Measurements from ENCODE around the gene DNAH14.
A peak's percentile ranks its signal among the peaks of the same experiment; 100 is the strongest.

DNAH14 gene

DNA sequence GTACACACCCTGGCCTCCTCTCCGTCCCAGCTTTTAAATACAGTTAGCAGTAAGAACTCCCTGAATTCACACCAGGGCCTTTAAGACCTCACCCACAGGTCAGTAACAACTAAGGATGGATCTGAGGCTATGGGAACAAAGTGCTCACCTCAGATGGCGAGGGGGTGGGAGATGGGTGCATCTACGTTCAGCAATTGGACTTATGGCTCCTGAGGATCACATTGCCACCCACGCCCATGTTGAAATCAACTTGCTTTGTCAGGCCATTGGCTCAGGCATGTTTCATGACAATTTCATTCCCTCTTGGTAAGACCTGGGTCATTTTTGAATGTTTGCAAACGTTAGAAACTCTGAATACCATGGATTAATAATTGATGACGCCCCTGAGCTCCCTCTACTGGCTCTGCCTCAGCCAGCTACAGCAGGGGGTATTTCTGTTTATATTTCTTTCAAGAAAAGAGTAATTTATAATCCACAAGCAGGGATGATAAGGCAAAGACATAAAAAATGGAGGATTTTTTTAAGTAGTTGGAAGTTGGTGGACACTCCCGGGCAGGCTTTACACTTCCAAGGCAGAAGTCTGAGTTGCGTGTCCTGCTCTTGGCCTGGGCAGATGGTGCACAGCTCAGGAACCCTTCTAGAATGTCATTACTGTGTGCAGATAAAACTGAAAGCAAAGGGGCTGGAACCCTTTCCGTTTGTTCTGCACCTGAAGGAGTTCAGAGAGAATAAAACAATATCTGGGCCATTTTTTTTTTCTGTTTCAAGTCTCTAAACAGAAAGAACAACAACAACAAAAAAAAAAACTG is 512.0 kb downstream of the DNAH14 start:
- Histone ChIP-seq H3K27me3 (replicated peaks; ENCODE audit: control insufficient read depth, insufficient read depth, low read length) (no peaks in the 10 kb centered on the region), H3K4me3 (replicated peaks; ENCODE audit: low read depth, low read length) (no peak overlapping the region), H3K36me3 (ENCODE audit: control insufficient read depth, insufficient read depth, low read length) (no peaks in the 10 kb centered on the region)
- TF ChIP-seq, protein P1, sequence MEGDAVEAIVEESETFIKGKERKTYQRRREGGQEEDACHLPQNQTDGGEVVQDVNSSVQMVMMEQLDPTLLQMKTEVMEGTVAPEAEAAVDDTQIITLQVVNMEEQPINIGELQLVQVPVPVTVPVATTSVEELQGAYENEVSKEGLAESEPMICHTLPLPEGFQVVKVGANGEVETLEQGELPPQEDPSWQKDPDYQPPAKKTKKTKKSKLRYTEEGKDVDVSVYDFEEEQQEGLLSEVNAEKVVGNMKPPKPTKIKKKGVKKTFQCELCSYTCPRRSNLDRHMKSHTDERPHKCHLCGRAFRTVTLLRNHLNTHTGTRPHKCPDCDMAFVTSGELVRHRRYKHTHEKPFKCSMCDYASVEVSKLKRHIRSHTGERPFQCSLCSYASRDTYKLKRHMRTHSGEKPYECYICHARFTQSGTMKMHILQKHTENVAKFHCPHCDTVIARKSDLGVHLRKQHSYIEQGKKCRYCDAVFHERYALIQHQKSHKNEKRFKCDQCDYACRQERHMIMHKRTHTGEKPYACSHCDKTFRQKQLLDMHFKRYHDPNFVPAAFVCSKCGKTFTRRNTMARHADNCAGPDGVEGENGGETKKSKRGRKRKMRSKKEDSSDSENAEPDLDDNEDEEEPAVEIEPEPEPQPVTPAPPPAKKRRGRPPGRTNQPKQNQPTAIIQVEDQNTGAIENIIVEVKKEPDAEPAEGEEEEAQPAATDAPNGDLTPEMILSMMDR (IDR thresholded peaks at IDR 0.05; ENCODE audit: insufficient read depth, low read length, poor library complexity, severe bottlenecking): peak; percentile 53
- no peak for DNase-seq (ENCODE audit: extremely low read depth, insufficient read length)

DNA sequence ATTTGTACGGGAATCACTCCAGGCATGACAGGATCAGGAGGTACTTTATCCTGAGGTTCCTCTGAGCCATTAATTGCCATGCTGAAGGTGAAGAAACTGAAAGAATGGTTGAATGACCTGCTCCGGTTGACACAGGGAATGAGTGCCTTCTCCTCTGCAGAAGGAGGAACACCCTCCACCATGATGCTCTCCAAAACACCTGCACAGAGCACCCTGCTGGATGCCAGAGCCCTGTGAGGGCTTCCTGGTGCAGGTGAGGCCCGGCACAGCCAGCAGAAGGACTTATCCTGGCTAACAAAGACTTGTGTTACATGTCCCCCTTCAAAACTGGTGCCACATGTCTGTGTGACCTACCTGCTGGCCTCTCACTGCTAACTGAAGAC is 512.6 kb downstream of the DNAH14 start:
- TF ChIP-seq, protein P1 (IDR thresholded peaks at IDR 0.05; ENCODE audit: insufficient read depth, low read length, poor library complexity, severe bottlenecking): no peak
- no peak for DNase-seq (ENCODE audit: extremely low read depth, insufficient read length)
- H3K36me3 ChIP-seq (ENCODE audit: control insufficient read depth, insufficient read depth, low read length): no peaks in the 10 kb centered on the region
- H3K4me3 ChIP-seq (replicated peaks; ENCODE audit: low read depth, low read length): no peak overlapping the region
- no peaks in the 10 kb centered on the region for H3K27me3 ChIP-seq (replicated peaks; ENCODE audit: control insufficient read depth, insufficient read depth, low read length)

DNA sequence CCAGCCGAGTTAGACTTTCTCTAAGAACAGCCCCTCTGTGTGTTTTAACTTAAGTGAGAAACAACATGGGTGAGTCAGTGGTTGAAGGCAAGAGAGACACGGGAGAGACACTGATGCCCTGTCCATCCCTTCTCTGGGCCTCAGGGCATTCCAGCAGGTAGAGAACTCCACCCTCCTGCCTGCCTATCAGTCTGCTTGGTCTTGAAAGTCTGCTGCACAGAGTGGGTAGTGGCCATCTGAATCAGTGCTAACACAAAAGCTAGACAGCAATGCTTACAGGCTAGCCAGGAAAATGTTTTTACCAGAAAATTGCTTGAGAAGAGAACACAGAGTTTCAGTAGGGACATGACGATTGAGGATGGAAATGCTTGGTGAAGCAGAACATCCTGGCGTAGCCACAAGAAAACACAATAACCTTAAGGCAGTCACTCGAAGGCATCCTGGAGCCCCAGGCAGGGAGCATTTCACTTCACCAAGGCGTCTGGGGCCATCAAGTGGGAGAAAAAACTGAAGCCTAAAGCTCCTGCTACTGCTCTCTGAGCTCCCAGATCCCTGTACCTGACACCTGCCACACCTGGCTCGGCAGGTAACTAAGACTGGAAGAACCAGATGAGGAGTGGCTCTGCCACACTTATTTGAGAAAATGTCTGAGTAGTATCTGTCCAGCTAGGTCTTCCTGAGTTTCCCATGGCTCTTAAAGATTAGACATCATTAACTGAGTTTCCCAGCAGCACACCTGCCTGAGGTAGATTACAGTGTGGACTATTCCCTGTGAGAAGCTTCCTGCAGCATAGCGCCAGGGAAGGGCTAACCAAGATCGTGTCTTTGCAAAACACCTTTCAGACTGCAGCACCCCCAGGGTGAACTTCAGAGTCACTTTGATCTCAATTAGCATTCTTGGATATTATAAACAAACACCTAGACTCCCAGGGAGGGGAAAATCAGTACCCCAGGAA is 516.4 kb downstream of the DNAH14 start:
- Histone ChIP-seq H3K4me3 (replicated peaks; ENCODE audit: low read depth, low read length) (no peak overlapping the region), H3K27me3 (replicated peaks; ENCODE audit: control insufficient read depth, insufficient read depth, low read length) (no peaks in the 10 kb centered on the region), H3K36me3 (ENCODE audit: control insufficient read depth, insufficient read depth, low read length) (no peaks in the 10 kb centered on the region)
- TF ChIP-seq, protein P1 (IDR thresholded peaks at IDR 0.05; ENCODE audit: insufficient read depth, low read length, poor library complexity, severe bottlenecking): no peak
- no peak for DNase-seq (ENCODE audit: extremely low read depth, insufficient read length)

DNA sequence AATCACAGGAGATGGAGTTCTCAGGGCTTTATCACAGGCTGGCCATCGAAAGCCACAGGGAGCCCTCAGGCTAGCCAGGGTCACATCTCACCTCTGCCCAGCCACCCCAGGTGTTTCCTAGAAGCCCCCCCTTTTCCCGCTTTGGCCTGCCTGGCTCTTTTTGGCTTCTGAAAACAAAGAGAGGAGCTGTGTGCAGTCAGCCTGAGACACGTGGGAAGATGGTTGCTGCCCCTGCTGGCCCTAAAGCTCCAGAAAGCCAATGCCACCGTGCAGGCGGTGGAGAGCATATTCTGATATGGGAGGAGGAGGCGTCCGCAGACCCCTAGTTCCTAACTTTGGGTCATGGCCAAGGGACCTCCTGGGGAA is 517.1 kb downstream of the DNAH14 start:
- no peaks in the 10 kb centered on the region for H3K27me3 ChIP-seq (replicated peaks; ENCODE audit: control insufficient read depth, insufficient read depth, low read length)
- no peak overlapping the region for H3K4me3 ChIP-seq (replicated peaks; ENCODE audit: low read depth, low read length)
- TF ChIP-seq, protein P1 (IDR thresholded peaks at IDR 0.05; ENCODE audit: insufficient read depth, low read length, poor library complexity, severe bottlenecking): no peak
- no peaks in the 10 kb centered on the region for H3K36me3 ChIP-seq (ENCODE audit: control insufficient read depth, insufficient read depth, low read length)
- DNase-seq (ENCODE audit: extremely low read depth, insufficient read length): no peak

DNA sequence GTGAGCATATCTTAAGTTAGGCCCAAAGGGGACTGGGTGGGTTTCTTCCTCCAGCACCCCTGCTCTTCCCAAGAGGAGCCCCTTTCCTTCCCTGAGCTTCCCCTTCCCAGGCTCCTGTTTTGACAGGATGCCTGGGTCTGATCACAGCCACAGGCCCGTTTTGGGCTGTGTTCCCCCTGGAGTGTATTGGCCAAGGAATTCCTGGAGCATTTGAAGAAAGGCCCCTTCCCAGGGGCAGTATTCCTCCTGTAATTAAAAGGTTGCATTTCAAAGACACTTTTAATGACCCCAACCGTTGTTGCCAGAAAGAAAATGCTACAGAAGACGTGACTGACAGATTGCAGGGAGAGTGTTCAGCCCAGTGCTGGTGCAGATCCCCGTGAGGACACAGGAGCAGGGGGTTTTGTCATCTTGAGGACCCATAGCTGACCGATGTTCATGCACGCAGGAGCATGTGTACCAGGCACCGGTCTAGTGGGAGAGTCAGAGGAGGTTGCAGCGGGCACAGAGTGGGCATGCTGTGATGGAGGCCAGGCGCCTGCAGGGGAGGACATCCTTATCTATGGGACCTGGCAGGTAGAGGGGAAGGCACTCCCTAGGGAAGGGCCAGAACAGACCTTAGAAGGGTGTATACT is 517.6 kb downstream of the DNAH14 start:
- TF ChIP-seq, protein P1 (IDR thresholded peaks at IDR 0.05; ENCODE audit: insufficient read depth, low read length, poor library complexity, severe bottlenecking): no peak
- no peak for DNase-seq (ENCODE audit: extremely low read depth, insufficient read length)
- no peaks in the 10 kb centered on the region for H3K27me3 ChIP-seq (replicated peaks; ENCODE audit: control insufficient read depth, insufficient read depth, low read length)
- no peak overlapping the region for H3K4me3 ChIP-seq (replicated peaks; ENCODE audit: low read depth, low read length)
- no peaks in the 10 kb centered on the region for H3K36me3 ChIP-seq (ENCODE audit: control insufficient read depth, insufficient read depth, low read length)
